D721Med (cell line): Measurements from ENCODE around the gene CCDC124.
"Not testable (repeated sequence)": the region's sequence is repeated elsewhere in the genome, so short reads cannot be mapped to it uniquely, and the experiment has no call there.

ENCODE experiments used
- DNase-seq: peaks from one replicate; pipeline ENCODE4 v3.0.0; 2011; ENCODE audit warnings: low spot score; ENCODE audit not compliant: insufficient read length
- FAIRE-seq: peaks from 2 replicates; lab custom pipeline; 2011; peaks lifted over from hg19 to GRCh38; lab: Jason Lieb, UNC
- TF ChIP-seq, protein P1 (sequence below): IDR thresholded peaks from 2 replicates; pipeline ENCODE4 v1.5.1; 2012; ENCODE audit warnings: mild to moderate bottlenecking, control low read depth; ENCODE audit not compliant: insufficient read depth; ENCODE audit errors: missing control alignments

Gene CCDC124, protein sequence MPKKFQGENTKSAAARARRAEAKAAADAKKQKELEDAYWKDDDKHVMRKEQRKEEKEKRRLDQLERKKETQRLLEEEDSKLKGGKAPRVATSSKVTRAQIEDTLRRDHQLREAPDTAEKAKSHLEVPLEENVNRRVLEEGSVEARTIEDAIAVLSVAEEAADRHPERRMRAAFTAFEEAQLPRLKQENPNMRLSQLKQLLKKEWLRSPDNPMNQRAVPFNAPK

DNA sequence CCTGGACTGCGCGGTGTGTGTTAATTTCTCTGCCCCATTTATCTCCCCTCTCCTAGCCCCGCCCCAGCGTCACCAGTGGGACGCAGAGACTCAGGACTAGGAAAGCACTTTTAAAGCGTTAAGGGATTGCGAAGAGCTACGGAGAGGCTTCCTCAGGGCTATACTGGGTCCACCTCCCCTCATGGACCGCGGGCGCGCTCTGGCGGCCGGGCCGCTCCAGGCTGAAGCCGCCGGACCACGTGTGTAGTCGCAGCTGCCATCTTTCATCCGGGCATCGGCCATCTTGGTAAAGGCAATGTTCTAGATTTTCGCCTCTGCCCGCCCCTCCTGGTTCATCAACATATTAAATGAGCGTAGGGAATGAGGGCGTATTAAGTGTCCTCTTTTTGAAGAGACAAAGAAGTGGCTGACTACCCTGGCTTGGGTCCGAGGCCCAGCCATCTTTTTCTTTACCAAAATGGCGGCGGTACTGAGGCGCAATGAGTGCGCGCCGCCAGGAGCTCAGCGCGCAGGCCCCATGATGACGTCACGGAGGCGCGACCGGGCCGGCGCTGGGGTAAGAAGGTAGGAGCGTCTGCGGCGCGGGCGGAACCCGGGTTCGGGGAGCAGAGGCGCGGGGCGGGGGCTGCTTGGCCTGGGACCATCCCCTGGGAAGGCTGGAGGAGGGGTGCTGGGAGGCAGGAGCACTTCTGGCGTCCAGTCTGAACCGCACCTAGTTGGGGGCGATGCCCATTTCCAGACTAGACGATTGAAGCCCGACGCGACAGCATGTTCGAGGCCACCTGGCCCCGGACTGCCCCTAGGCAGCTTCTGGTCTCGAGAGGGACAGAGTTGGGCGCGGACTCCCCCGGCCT is at the start of gene CCDC124:
TSS of gene CCDC124 (plus strand) at position 531 of the 854 bp plus-strand sequence. CDS start 3,406 bp downstream, outside the sequence.
- TF ChIP-seq, protein P1, sequence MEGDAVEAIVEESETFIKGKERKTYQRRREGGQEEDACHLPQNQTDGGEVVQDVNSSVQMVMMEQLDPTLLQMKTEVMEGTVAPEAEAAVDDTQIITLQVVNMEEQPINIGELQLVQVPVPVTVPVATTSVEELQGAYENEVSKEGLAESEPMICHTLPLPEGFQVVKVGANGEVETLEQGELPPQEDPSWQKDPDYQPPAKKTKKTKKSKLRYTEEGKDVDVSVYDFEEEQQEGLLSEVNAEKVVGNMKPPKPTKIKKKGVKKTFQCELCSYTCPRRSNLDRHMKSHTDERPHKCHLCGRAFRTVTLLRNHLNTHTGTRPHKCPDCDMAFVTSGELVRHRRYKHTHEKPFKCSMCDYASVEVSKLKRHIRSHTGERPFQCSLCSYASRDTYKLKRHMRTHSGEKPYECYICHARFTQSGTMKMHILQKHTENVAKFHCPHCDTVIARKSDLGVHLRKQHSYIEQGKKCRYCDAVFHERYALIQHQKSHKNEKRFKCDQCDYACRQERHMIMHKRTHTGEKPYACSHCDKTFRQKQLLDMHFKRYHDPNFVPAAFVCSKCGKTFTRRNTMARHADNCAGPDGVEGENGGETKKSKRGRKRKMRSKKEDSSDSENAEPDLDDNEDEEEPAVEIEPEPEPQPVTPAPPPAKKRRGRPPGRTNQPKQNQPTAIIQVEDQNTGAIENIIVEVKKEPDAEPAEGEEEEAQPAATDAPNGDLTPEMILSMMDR: peak; percentile 96
- FAIRE-seq: no peak
- peak; percentile 87 for DNase-seq

DNA sequence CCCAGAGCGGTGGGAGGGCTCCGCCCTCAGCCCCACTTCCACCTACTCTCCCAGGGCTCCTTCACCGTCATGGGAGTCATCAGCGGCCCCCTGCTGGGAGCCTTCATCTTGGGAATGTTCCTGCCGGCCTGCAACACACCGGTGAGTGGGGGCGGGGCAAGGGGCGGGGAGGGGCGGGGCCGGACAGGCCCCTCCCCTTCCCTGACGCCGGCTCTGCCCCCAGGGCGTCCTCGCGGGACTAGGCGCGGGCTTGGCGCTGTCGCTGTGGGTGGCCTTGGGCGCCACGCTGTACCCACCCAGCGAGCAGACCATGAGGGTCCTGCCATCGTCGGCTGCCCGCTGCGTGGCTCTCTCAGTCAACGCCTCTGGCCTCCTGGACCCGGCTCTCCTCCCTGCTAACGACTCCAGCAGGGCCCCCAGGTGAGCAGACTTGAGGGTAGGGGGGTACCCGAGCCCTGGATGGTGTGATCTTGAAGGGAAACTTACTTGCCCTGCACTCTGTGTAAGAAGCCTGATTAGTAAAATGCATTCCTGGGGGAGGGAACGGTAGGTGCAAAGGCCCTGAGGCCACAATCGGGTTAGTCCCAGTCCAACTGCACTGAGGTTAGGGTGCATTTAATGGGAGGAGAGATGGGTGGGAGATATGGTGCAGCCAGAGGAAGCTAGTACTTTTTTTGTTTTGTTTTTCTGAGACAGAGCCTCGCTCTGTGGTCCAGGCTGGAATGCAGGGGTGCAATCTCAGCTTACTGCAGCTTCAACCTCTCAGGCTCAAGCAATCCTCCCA is 49.0 kb upstream of the CCDC124 start:
- TF ChIP-seq, protein P1: no peak

DNA sequence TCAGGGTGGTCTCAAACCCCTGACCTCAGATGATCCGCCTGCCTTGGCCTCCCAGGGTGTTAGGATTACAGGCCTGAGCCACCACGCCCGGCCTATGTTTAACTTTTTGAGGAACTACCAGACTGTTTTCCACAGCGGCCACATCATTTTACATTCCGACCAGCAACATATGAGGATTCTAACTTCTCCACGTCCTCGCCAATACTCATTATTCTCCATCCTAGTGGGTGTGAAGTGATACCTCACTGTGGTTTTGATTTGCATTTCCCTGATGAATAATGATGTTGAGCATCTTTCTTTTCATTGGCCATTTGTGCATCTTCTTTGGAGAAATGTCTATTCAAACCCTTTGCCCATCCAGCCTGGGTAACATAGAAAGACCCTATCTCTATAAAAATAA is 46.3 kb upstream of the CCDC124 start:
- no peak for FAIRE-seq
- DNase-seq: no peak
- TF ChIP-seq, protein P1: no peak

More for the DNA sequence above, 49.0 kb upstream of the CCDC124 start:
- DNase-seq: no peak
- no peak for FAIRE-seq

DNA sequence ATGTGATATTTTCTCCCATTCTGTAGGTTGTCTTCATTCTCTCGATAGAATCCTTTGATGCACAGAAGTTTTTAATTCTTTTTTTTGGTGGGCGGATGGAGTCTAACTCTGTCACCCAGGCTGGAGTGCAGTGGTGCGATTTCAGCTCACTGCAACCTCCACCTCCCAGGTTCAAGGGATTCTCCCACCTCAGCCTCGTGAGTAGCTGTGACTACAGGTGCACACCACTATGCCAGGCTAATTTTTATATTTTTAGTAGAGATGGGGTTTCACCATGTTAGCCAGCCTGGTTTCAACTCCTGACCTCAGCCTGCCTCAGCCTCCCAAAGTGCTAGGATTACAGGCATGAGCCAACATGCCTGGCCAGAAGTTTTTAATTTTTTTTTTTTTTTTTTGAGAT is 45.6 kb upstream of the CCDC124 start:
- not testable (repeated sequence) for FAIRE-seq

DNA sequence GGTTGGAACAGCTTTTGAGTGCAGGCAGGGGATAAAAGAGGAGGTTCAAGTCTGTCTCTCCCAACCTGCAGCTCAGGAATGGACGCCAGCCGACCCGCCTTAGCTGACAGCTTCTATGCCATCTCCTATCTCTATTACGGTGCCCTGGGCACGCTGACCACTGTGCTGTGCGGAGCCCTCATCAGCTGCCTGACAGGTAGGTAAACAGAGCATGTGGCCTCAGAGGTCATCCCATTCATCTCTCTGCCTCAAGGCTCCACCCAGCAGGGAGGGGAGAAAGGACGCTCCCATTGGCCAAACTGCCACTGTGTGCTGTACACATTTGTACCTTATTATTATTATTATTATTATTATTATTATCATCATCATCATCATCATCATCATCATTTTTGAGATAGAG is 44.6 kb upstream of the CCDC124 start:
- DNase-seq: no peak

More for the DNA sequence above, 45.6 kb upstream of the CCDC124 start:
- not testable (repeated sequence) for DNase-seq

DNA sequence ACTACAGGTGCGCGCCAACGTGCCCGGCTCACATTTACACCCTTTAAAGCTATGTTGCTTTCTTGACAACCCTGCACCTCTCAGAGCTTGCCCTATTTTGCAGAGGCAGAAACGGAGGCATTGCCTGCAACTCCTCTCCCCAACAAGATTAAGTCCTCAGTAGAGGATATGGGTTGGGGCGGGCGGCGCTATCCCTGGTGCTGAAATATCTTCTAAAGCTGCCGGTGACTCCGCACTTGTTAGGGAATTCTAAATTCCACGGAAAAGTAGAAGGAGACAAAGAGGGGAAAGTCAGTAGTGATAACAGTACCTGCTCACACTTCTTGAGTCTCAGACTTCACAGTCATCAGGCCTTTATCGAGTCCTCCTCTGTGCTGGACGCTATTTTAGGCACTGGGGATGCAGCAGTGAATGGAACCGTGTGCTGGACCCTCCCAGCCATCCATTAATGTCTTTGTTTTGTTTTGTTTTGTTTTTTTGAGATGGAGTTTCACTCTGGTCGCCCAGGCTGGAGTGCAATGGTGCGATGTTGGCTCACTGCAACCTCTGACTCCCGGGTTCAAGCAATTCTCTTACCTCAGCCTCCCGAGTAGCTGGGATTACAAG is 43.1 kb upstream of the CCDC124 start:
- TF ChIP-seq, protein P1: no peak
- FAIRE-seq: no peak
- no peak for DNase-seq

More for the DNA sequence above, 44.6 kb upstream of the CCDC124 start:
- FAIRE-seq: no peak
- TF ChIP-seq, protein P1: no peak

DNA sequence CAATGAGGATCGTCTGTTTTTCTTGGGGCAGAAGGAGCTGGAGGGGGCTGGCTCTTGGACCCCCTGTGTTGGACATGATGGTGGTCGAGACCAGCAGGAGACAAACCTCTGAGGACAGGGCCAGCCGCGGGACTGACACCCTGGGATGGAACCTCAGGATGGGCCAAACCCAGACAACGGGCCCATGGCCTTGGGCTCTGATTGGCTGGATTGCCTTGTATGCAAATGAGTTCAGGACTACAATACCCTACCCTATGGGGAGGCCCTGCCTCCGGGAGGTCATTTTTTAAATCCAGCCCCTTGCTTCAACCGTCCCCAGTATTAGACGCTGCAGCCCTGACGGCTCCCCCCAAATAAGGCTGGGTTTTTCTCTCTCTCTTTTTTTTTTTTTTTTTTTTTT is 39.0 kb upstream of the CCDC124 start:
- TF ChIP-seq, protein P1: no peak
- no peak for DNase-seq
- FAIRE-seq: no peak
